Loucy (cell line): ENCODE data around the gene THBD.

Source experiments
- H2AFZ ChIP-seq: fragments of 200-600 bp; sonication (generic); 2 replicates; pipeline ENCODE4 v1.6.0; 2016; ENCODE audit warnings: antibody characterized with exemption, mild to moderate bottlenecking, low read length, moderate library complexity
- H3F3A ChIP-seq: fragments of 200-600 bp; 2 replicates; pipeline ENCODE4 v1.6.0; 2016; ENCODE audit warnings: antibody characterized with exemption, low read depth, mild to moderate bottlenecking
- H3K27me3 ChIP-seq: fragments of 200-600 bp; sonication (generic); 2 replicates; pipeline ENCODE4 v1.6.1; 2014; ENCODE audit warnings: low read length, mild to moderate bottlenecking; ENCODE audit not compliant: insufficient read depth, poor library complexity, severe bottlenecking
- H3K36me3 ChIP-seq: fragments of 200-600 bp; sonication (generic); 2 replicates; pipeline ENCODE4 v1.6.1; 2016; ENCODE audit warnings: low read length; ENCODE audit not compliant: insufficient read depth
- H3K4me1 ChIP-seq: fragments of 200-600 bp; sonication (generic); 2 replicates; pipeline ENCODE4 v1.5.1; 2014; ENCODE audit warnings: low read length, mild to moderate bottlenecking; ENCODE audit not compliant: insufficient read depth, poor library complexity, severe bottlenecking
- H3K4me2 ChIP-seq: fragments of 200-600 bp; sonication (generic); 2 replicates; pipeline ENCODE4 v1.6.0; 2014; ENCODE audit warnings: antibody characterized with exemption, low read length, low read depth, mild to moderate bottlenecking; ENCODE audit not compliant: poor library complexity, severe bottlenecking
- H3K4me3 ChIP-seq: fragments of 200-600 bp; sonication (generic); 2 replicates; pipeline ENCODE4 v1.5.1; 2014; ENCODE audit warnings: low read length, mild to moderate bottlenecking, mixed read lengths; ENCODE audit not compliant: poor library complexity, severe bottlenecking
- H3K79me2 ChIP-seq: fragments of 200-600 bp; sonication (generic); 2 replicates; pipeline ENCODE4 v1.6.1; 2014; ENCODE audit warnings: low read length; ENCODE audit not compliant: insufficient read depth
- H3K9ac ChIP-seq: fragments of 200-600 bp; sonication (generic); 2 replicates; pipeline ENCODE4 v1.6.0; 2014; ENCODE audit warnings: mild to moderate bottlenecking, low read depth, low read length, moderate library complexity; ENCODE audit not compliant: poor library complexity, severe bottlenecking
- H3K9me2 ChIP-seq: fragments of 200-600 bp; sonication (generic); replicated peaks from 2 replicates; pipeline ENCODE4 v1.6.1; 2016; ENCODE audit warnings: low read depth, low read length, mixed read lengths
- H3K9me3 ChIP-seq: fragments of 200-600 bp; sonication (generic); 2 replicates; pipeline ENCODE4 v1.6.1; 2014; ENCODE audit warnings: mild to moderate bottlenecking, antibody characterized with exemption, low read length, low read depth; ENCODE audit not compliant: insufficient read depth
- H4K20me1 ChIP-seq: fragments of 200-600 bp; sonication (generic); 2 replicates; pipeline ENCODE4 v1.6.0; 2014; ENCODE audit warnings: antibody characterized with exemption, low read length, mild to moderate bottlenecking; ENCODE audit not compliant: insufficient read depth, poor library complexity, severe bottlenecking
- CTCF ChIP-seq: fragments of 200-600 bp; sonication (generic); conservative IDR thresholded peaks from 2 replicates; pipeline ENCODE4 v1.5.1; 2014; ENCODE audit warnings: mild to moderate bottlenecking, antibody characterized with exemption, low read length
- EZH2phosphoT487 ChIP-seq: fragments of 200-600 bp; IDR thresholded peaks from 2 replicates; pipeline ENCODE4 v1.6.1; 2018; ENCODE audit warnings: antibody characterized with exemption, mild to moderate bottlenecking, moderate library complexity, borderline replicate concordance

The THBD gene

GRCh38 chr20:23052904-23053303 lies 3.4 kb upstream of the THBD start:
- no peak for TF ChIP-seq EZH2phosphoT487
- TF ChIP-seq CTCF = no peak

GRCh38 chr20:23050847-23051627 lies 1.6 kb upstream of the THBD start:
- H3K79me2 ChIP-seq = no peaks in the 10 kb centered on the region
- peaks cover 43% of the 10 kb centered on the region for H3K27me3 ChIP-seq
- TF ChIP-seq CTCF = peak; percentile 79
- no peak for TF ChIP-seq EZH2phosphoT487
- no peaks in the 10 kb centered on the region for H3K36me3 ChIP-seq
- H3K4me2 ChIP-seq = peak overlapping the region; percentile 92
- no peaks in the 10 kb centered on the region for H3F3A ChIP-seq
- no peak overlapping the region for H2AFZ ChIP-seq
- H3K9me2 ChIP-seq = no peaks in the 10 kb centered on the region
- no peak overlapping the region for H3K9ac ChIP-seq
- no peaks in the 10 kb centered on the region for H4K20me1 ChIP-seq
- H3K9me3 ChIP-seq = no peaks in the 10 kb centered on the region
- peaks cover 13% of the 10 kb centered on the region for H3K4me1 ChIP-seq
- H3K4me3 ChIP-seq = peak overlapping the region; percentile 72

More at GRCh38 chr20:23052904-23053303, 3.4 kb upstream of the THBD start:
- no peak overlapping the region for H3K4me3 ChIP-seq
- H3K4me2 ChIP-seq = no peak overlapping the region
- peaks cover 24% of the 10 kb centered on the region for H3K27me3 ChIP-seq
- H3K79me2 ChIP-seq = no peaks in the 10 kb centered on the region
- no peaks in the 10 kb centered on the region for H3F3A ChIP-seq
- no peak overlapping the region for H2AFZ ChIP-seq
- no peaks in the 10 kb centered on the region for H3K9me3 ChIP-seq
- no peaks in the 10 kb centered on the region for H3K36me3 ChIP-seq
- H4K20me1 ChIP-seq = no peaks in the 10 kb centered on the region
- no peak overlapping the region for H3K9ac ChIP-seq
- no peaks in the 10 kb centered on the region for H3K9me2 ChIP-seq
- H3K4me1 ChIP-seq = peaks cover 13% of the 10 kb centered on the region

GRCh38 chr20:23050076-23050838 lies 785 bp upstream of the THBD start:
- Histone ChIP-seq H3K4me1 (peaks cover 13% of the 10 kb centered on the region), H2AFZ (peak overlapping the region; percentile 67; the same call in 1 of the 2 replicates), H3K9me3 (no peaks in the 10 kb centered on the region), H3K4me3 (peak overlapping the region; percentile 72), H4K20me1 (no peaks in the 10 kb centered on the region), H3K79me2 (no peaks in the 10 kb centered on the region), H3K36me3 (no peaks in the 10 kb centered on the region), H3F3A (no peaks in the 10 kb centered on the region), H3K9me2 (no peaks in the 10 kb centered on the region), H3K4me2 (peak overlapping the region; percentile 92), H3K9ac (peak overlapping the region; percentile 5), H3K27me3 (peaks cover 48% of the 10 kb centered on the region)
- no peak for TF ChIP-seq EZH2phosphoT487
- no peak for TF ChIP-seq CTCF
